ENCODE results near the gene LYPD6. TPM values are rescaled to one million over a fixed set of nuclear protein-coding genes. Genes with fewer than 3 reads are reported as not detected.

The LYPD6 gene
- total RNA-seq, 1 donor from 2014 or later = 1.8 TPM

DNA sequence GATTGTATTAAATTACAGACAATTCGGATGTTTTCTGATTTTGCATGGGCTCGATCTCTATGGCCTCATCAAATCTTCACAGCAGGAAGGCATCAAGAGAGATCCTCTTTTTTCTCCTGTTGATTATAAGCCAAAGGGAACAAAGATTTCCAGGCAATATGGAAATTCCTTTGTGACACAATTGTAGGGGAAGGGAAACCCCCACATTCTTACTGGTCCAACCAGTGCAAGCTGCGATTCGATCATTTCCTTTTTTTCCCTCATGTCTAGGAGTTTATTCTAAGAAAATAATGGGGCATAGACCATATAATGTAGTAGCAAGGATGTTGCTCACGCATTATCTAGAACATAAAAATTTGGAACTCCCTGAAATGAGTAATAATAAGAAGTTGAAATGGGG is 87.7 kb downstream of the LYPD6 start:
- Histone ChIP-seq H3K27me3 (no peaks in the 10 kb centered on the region), H3K4me3 (no peak overlapping the region), H3K36me3 (no peaks in the 10 kb centered on the region), H3K27ac (no peak overlapping the region), H3K9me3 (no peaks in the 10 kb centered on the region), H3K4me1 (no peaks in the 10 kb centered on the region)
- no peak for DNase-seq (ENCODE audit: low spot score in 2 of 2)
- intact Hi-C loops (cut with DNase I) = no loop called here
- TF ChIP-seq, protein P1, sequence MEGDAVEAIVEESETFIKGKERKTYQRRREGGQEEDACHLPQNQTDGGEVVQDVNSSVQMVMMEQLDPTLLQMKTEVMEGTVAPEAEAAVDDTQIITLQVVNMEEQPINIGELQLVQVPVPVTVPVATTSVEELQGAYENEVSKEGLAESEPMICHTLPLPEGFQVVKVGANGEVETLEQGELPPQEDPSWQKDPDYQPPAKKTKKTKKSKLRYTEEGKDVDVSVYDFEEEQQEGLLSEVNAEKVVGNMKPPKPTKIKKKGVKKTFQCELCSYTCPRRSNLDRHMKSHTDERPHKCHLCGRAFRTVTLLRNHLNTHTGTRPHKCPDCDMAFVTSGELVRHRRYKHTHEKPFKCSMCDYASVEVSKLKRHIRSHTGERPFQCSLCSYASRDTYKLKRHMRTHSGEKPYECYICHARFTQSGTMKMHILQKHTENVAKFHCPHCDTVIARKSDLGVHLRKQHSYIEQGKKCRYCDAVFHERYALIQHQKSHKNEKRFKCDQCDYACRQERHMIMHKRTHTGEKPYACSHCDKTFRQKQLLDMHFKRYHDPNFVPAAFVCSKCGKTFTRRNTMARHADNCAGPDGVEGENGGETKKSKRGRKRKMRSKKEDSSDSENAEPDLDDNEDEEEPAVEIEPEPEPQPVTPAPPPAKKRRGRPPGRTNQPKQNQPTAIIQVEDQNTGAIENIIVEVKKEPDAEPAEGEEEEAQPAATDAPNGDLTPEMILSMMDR (IDR thresholded peaks at IDR 0.05) = no peak

DNA sequence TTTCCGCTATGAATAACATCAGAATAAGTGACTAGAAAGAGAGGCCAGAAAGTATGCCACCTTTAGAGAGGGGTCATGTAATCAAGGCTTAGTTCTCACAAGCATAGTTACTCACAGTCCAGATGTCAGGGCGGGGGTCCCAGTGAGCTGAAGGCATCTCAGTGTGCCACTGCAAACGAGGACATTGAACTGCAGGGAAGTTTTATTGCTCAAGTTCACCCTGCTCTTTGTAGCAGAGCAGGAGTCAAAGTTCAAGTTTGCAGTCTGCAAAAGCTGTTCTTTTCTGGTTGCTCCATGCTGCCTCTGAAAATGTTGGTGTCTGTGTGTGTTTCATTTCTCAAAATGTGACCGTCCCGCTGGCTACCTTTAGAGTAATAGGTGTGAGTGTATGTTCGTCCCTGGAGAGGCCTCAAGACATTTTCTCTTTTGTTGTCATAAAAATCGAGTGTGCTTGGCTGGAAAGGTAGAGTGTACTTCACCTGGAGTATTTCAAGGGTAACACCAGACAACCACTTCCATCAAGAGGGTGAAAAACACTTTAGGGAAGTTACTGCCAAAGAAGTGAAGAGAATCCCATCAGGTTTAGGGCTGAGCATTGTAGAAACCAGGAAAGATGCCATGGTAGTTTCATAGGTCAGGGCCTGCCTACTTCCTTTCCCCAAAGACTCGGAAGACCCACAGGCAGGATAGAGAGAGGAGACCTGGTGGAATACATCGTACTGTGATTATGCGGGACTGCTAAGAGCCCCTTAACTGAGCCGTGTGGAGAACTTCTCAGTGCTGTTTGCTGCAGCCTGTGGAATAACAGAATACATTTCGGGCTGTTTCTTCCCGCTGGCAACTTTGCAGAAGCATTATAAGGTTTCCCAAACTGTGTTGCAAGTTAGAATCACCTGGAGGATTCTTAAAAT is 89.9 kb downstream of the LYPD6 start:
- no peaks in the 10 kb centered on the region for H3K27me3 ChIP-seq
- TF ChIP-seq, protein P1 (IDR thresholded peaks at IDR 0.05) = no peak
- intact Hi-C loops (cut with DNase I) = no loop called here

DNA sequence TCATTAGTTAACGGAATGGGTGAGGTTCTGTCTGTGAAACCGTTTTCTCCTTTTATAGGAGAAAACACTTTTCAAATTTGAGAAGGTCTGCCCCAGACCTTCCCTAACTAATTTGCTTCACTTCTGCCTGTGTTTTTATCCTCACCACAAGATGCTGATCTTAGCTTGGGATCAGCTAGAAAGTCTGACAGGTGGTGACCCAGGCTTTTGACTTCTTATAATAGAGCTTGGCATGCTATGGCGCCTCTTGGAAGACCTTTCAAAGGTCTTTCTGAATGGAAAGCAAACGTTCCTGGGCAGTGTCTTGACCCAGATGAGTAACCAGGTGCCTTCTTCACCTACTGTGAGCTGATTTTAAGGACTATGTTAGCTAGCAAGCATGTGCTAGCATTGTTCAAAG is 91.4 kb downstream of the LYPD6 start:
- no peak overlapping the region for H3K27ac ChIP-seq
- no peaks in the 10 kb centered on the region for H3K4me1 ChIP-seq
- no peak for DNase-seq (ENCODE audit: low spot score in 2 of 2)
- intact Hi-C loops (cut with DNase I) = no loop called here
- no peaks in the 10 kb centered on the region for H3K9me3 ChIP-seq
- no peaks in the 10 kb centered on the region for H3K36me3 ChIP-seq
- no peak overlapping the region for H3K4me3 ChIP-seq
- no peaks in the 10 kb centered on the region for H3K27me3 ChIP-seq
- TF ChIP-seq, protein P1 (IDR thresholded peaks at IDR 0.05) = no peak

More for the DNA sequence above, 89.9 kb downstream of the LYPD6 start:
- DNase-seq (ENCODE audit: low spot score in 2 of 2) = no peak
- no peaks in the 10 kb centered on the region for H3K4me1 ChIP-seq
- no peaks in the 10 kb centered on the region for H3K36me3 ChIP-seq
- no peaks in the 10 kb centered on the region for H3K9me3 ChIP-seq
- no peak overlapping the region for H3K4me3 ChIP-seq
- H3K27ac ChIP-seq = no peak overlapping the region

DNA sequence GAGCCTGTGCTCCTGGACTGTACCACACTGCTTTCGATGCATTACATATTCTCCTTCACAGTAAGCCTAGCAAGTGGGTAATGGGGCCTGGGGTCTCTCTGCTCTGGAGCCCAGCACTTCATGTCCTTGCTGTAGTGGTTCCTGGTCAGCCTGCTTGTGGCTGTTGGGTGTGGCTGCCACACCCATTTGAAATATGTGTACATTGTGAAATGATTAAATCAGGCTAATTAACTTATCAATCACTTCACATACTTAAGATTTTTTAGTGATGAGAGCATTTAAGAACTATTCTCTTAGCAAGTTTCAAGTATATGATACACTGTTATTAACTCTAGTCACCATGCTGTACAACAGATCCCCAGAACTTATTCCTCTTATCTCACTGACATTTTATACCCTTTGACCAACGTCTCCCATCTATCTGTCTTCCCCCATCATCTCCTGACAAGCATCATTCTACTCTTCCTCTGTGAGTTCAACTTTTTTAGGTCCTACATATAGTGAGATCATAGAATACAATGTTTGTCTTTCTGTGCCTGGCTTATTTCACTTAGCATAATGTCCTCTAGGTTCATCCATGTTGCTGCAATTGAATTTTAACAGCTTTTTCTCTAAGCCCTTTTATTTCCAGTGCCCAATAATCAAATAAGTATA is 92.1 kb downstream of the LYPD6 start:
- intact Hi-C loops (cut with DNase I) = no loop called here
- DNase-seq (ENCODE audit: low spot score in 2 of 2) = no peak
- no peak overlapping the region for H3K27ac ChIP-seq
- no peaks in the 10 kb centered on the region for H3K27me3 ChIP-seq
- no peaks in the 10 kb centered on the region for H3K36me3 ChIP-seq
- no peaks in the 10 kb centered on the region for H3K9me3 ChIP-seq
- TF ChIP-seq, protein P1 (IDR thresholded peaks at IDR 0.05) = no peak
- H3K4me1 ChIP-seq = no peaks in the 10 kb centered on the region
- no peak overlapping the region for H3K4me3 ChIP-seq

DNA sequence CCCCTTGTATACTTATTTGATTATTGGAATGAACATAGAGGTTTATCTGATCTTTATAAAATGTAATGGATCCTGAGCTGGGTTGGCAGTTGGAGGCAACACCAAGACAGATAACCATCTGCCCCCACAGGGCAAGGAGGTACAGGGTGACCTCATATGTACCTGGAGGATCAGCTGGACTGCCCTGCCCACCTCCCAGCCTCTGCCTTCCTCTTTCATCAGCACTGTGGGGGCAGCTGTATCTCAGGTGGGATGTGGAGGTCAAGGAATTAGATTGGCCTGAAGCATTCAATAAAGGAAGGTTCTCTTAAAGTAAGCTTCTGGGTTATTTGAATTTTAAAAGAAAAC is 92.6 kb downstream of the LYPD6 start:
- Histone ChIP-seq H3K9me3 (no peaks in the 10 kb centered on the region), H3K27ac (no peak overlapping the region), H3K27me3 (no peaks in the 10 kb centered on the region), H3K36me3 (no peaks in the 10 kb centered on the region), H3K4me1 (no peaks in the 10 kb centered on the region), H3K4me3 (no peak overlapping the region)
- DNase-seq (ENCODE audit: low spot score in 2 of 2) = no peak
- intact Hi-C loops (cut with DNase I) = no loop called here
- TF ChIP-seq, protein P1 (IDR thresholded peaks at IDR 0.05) = no peak
